GM12892 (cell line): ENCODE measurements around the gene TSPAN9.

ENCODE experiments used
- DNase-seq: peaks from one replicate; pipeline ENCODE4 v3.0.0; 2011; ENCODE audit not compliant: insufficient read length
- FAIRE-seq: peaks from 2 replicates; lab custom pipeline; 2011; peaks lifted over from hg19 to GRCh38; lab: Jason Lieb, UNC
- POLR2A ChIP-seq: IDR thresholded peaks from 2 replicates; pipeline ENCODE4 v1.6.1; 2011; ENCODE audit warnings: low read depth, low read length, control low read depth
- POLR2AphosphoS5 ChIP-seq: IDR thresholded peaks from 2 replicates; pipeline ENCODE4 v1.6.1; 2011; ENCODE audit warnings: low read depth, low read length, control low read depth
- TAF1 ChIP-seq: IDR thresholded peaks from 2 replicates; pipeline ENCODE4 v1.6.1; 2011; ENCODE audit warnings: low read depth, mild to moderate bottlenecking, control low read depth, low read length, borderline replicate concordance

Gene TSPAN9

DNA sequence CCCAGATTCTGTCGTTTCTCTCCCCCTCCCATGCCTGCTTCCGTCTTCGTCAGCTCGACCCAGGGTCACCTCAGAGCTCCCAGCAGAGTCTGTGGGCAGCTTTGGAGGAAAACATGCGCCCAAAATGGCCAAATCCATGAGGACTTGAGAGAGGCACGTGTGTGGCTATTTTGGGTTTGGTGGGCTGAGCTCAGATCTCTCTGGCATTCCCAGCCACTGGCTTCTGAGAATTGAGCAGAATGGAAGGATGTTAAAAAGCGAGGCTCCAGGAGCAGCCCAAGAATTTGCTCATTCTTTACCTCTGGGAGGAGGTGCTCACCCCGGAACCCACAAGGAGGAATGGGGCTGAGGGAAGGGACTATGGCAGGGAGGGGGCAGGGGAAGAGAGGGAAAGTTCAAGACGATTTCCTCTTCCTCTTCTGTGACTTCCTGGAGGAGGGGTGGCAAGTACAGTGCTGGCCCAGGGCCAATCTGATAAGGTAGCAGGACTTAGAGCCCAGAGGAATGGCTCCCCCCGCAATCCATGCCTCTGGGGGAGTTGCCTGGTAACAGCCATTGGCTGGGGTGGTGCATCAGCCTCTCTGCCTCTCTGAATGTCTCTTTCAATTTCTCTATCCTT, 20.1 kb downstream of the TSPAN9 start:
- DNase-seq, result no peak
- no peak for TF ChIP-seq POLR2A
- no peak for FAIRE-seq

DNA sequence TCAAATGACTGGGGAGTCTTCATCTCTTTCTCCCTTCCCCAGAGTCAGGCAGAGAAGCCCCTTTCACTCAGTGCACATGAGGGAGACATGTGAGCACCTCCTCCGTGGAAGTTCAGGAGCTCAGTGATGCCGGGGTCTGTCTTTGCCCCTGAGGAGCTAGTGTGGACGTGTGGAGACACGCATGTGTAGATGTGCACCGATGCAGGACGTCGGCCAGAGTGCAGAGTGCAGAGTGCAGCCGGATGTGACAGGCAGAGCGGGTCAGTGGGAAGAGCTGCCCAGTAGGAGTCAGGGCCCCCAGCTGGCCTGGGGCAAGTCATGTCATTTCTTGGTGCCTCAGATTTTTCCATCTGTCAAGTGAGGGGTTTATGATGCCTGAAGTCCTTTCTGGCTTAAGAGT, 20.7 kb downstream of the TSPAN9 start:
- no peak for TF ChIP-seq POLR2A
- TF ChIP-seq TAF1, result no peak
- no peak for TF ChIP-seq POLR2AphosphoS5
- FAIRE-seq, result peak; percentile 40
- DNase-seq, result no peak

DNA sequence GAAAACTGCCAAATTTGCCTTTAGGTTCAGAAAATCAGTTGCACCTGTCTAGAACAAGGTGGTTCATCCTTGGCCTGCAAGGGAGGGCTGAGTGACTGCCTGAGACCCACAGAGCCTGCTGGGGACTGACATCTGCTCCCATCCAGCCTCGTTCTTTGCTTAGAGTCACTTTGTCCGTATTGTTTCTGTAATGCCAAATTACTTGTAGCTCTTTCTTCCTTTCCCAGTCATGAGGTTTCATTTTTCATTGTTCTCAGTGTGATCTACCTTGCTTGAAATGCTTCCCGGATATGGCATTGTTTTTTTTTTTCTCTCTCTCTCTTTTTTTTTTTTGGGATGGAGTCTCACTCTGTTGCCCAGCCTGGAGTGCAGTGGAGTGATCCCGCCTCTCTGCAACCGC, 21.3 kb downstream of the TSPAN9 start:
- no peak for DNase-seq
- TF ChIP-seq TAF1 (no peak), POLR2AphosphoS5 (no peak), POLR2A (no peak)
- FAIRE-seq, result no peak

DNA sequence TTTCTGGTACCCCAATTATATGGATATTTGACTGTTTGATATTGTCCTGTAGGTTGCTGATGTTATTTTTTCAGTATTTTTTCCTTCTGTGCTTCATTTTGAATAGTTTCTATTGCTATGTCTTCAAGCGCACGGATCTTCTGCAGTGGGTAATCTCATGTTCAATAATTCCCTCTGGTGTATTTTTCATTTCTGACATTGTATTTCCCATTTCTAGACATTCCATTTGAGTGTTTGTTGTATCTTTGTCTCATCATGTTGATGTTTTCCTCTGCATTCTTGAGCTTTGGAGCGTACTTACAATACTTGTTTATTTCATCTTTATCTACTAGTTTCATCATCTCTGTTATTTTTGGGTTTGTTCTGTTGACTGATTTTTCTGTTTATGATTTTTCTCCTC, 22.0 kb downstream of the TSPAN9 start:
- TF ChIP-seq TAF1 (no peak), POLR2A (no peak), POLR2AphosphoS5 (no peak)
- no peak for DNase-seq
- FAIRE-seq, result no peak

DNA sequence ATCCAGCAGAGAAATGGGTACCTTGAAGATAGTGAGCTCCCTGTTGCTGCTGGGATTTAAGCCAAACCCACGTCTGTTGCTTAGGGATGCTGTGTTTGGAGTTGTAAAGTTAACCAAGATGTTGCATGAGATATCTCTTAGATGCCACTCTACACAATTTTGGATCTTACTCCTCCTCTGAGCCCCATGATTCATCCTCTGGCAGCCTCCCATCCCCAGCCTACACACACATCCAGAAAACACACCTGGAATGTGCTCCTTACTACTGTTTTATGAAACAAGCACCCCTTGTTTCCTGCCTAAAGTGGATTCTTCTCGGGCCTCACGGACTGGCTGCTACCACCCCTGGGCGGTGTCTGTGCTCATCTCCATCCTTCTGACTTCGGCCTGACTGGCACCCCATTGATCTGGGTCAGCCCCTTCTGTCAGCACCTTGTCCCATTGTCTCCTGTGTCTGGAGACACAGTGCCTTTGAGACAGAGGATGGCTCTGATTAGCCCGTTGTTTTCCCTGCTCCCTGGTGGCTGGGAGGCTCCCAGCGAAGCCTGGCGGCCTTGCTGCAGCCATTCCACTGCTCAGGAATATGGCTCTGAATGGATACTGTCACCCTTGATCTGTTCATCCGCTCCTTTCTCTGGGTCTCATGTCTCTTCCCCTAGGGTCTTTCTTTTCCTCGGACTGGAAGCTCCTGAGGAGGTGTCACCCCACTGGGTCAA, 24.3 kb downstream of the TSPAN9 start:
- TF ChIP-seq POLR2A (no peak), TAF1 (no peak), POLR2AphosphoS5 (no peak)
- FAIRE-seq (no peak), DNase-seq (no peak)

DNA sequence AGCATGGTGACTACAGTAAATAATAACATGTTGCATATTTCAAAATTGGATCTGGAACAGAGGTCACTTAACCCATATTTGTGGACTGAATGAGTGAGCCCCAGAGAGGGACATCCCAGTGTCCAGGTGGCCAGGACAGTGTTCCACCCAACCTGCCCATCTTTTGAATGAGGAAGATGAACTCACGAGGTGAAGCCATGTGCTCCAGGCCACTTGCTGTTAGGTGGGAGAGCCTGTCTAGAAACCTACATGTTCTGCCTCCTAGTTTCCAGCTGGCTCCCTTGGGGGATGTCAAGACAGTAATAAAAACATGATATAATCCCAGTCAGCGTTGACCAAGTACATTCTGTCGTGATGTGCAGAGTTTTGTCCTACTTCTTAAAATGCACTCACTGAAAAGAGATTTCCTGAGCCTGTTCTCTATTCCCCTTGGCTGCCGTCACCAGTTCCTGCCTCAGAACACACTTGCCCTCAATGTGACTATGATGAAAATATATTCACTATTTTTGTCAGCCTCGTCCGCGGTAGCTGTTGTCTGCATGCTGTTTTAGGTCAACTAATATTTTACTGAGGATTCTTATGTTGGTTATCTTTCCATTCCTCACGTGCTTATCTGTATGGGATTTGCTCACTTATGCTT, 25.7 kb downstream of the TSPAN9 start:
- TF ChIP-seq POLR2A (no peak), TAF1 (no peak), POLR2AphosphoS5 (no peak)
- DNase-seq (no peak), FAIRE-seq (no peak)

DNA sequence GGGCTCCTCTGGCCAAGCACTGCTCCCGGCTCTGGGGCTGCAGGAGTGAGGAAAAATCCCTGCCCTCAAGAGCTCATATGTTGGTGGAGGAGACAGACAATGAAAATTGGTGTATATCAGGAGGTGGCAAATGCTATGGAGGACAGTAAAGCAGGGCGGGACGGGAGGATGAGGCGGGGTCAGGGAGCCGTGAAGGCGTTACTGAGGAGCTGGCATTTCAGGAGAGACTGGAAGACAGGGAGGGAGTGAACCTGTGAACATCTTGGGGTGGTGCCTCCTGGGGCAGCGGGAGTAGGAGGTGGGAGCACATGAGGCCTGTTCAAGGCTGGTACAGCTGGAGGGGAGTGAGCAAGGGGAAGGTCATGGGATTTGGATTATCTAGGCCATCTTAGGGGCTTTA, 26.6 kb downstream of the TSPAN9 start:
- FAIRE-seq, result no peak
- DNase-seq, result no peak
- TF ChIP-seq TAF1 (no peak), POLR2AphosphoS5 (no peak), POLR2A (no peak)

DNA sequence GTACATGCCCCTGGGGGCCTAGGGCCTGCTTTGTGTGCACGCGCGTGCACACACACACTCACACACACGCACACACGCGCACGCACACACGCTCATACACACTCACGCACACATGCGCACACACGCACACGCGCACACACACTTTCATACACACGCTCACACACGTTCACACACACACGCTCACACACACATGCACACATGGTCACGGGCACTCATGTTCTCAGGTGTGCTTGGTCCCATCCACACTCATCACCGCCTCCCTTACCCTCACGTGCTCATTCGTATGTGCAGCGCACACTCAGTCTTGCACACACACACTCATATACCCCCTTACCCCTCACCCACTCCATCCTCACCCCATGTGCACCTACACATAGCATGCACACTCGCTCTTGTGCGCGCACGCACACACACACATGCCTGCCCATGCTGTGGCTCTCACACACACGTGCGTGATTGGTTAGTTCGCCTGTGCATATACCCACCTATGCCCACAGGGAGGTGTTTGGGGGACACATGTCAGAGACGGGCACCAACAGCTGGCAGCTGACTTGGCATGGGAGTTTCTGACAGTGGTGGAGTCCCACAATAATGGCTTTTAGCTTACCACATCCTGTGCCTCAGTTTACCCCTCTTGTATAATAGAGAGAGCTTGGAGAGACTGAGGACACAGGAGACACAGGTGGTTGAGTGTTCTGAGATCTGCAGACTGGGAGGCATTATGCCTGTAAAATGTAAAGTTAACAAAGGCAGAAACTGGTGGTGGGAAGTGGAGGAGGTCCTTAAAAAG, 28.7 kb downstream of the TSPAN9 start:
- no peak for FAIRE-seq

DNA sequence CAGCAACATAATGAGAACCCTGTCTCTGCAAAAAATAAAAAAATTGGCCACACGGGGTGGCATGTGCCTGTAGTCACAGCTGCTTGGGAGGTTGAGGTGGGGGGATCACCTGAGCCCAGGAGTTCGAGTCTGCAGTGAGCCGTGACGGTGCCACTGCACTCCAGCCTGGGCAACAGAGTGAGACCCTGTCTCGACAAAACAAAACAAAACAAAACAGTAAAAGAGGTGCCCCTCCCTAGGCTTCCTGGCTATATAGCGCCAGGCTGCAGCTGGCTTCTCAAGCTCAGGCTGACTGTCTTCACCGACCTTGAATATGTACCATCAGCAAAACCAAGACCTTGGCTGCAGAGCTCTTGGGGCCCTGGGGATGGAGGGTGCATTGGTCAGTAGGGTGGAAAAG, 29.4 kb downstream of the TSPAN9 start:
- FAIRE-seq (no peak), DNase-seq (no peak)
- TF ChIP-seq POLR2A (no peak), TAF1 (no peak), POLR2AphosphoS5 (no peak)

More for the DNA sequence above, 28.7 kb downstream of the TSPAN9 start:
- no peak for DNase-seq
- no peak for TF ChIP-seq TAF1
- no peak for TF ChIP-seq POLR2AphosphoS5
- no peak for TF ChIP-seq POLR2A

DNA sequence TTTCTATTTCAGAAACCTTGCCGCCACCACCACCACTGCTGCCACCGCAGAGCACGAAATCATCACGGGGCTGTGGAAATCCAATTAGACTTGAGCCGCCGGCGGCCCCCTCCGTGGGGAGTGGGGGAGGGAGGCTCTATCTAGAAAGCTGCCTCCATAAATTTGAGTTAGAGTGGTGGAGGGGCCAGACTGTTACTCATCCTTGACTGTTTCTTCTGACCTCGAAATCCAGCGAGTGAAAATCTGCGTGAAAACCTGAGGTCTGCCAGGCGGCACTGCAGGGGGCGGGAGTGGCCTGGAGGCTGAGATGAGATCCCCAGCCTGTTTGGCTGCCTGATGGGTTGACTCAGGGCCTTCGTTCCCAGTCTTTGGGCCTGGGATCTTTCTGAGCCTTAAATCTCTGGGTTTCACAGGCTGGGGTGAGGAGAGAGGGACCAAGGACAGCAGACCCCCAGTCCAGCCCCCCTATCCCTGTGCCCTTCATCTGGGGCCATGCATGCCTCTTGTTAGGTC, 29.9 kb downstream of the TSPAN9 start:
- no peak for DNase-seq
- FAIRE-seq, result no peak
- no peak for TF ChIP-seq TAF1
- TF ChIP-seq POLR2A, result no peak
- TF ChIP-seq POLR2AphosphoS5, result no peak

DNA sequence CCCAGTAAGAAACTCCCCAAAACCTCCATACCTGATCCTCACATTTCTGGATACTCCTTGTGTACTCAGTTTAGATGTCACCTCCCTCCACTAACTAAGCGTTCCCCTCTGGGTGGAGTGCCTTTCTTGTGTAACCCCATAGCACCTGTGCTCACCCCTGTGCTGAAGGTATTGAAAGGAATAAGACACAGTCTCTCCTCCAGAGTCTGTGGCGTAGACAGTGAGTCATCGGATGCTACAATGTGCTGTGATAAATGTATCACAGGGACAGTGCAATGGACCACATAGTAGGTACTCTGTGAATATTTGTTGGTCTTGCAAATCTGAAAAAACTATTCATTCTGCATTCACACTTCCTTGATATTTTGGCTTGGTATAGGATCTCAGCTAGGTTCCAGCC, 30.8 kb downstream of the TSPAN9 start:
- no peak for FAIRE-seq
- DNase-seq, result no peak
- no peak for TF ChIP-seq POLR2AphosphoS5

DNA sequence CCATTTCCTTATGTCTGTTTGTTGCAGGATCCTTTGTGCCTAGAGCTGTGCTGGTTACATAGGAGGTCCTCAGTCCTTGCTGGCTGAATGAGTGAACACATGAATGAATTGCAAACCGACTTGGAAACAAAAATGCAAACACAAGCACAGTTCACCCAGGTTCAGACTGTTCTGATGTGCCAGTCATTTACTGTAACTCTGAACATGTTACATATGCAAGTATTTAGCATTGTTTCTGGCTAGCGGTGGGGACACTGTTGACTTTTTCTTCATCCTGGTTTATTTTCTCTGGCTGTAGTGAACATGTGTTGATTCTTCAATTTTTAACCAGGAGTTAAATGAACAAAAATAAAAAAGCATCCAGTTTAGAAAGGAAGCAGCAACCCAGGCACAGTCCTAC, 33.4 kb downstream of the TSPAN9 start:
- FAIRE-seq, result no peak
- TF ChIP-seq POLR2AphosphoS5, result no peak
- TF ChIP-seq TAF1, result no peak
- TF ChIP-seq POLR2A, result no peak
- DNase-seq, result no peak
